Psoas muscle (tissue), 8 donors: ENCODE results near the gene ASB1. TPM values are rescaled to one million over a fixed set of nuclear protein-coding genes. Genes with fewer than 3 reads are reported as not detected.
A peak's percentile ranks its signal among the peaks of the same experiment; 100 is the strongest.
"Not testable (repeated sequence)": the region's sequence is repeated elsewhere in the genome, so short reads cannot be mapped to it uniquely, and the experiment has no call there.

Source experiments
- ATAC-seq, 4 donors: fragments of 200-7000 bp; cut with Tn5 transposase; one replicate each; pipeline ENCODE4 v1.9.1; 2020; ENCODE audit warnings: moderate library complexity in 3 of 4, mild to moderate bottlenecking in 2 of 4
- DNase-seq, 2 donors: peaks; one replicate each; pipeline ENCODE4 v3.0.0-alpha.2; 2020
- H3K27ac ChIP-seq: fragments of 200-600 bp; one replicate; pipeline ENCODE4 v1.8.0; 2022
- H3K27me3 ChIP-seq, 3 donors: fragments of 200-600 bp in 1 of 3; one replicate each; pipeline versions ENCODE4 v1.6.1 to v1.8.0; 2013 to 2022; ENCODE audit warnings: low read length in 2 of 3, mild to moderate bottlenecking in 2 of 3, moderate library complexity in 1 of 3; ENCODE audit not compliant: insufficient read depth in 3 of 3
- H3K36me3 ChIP-seq, 2 donors: fragments of 200-600 bp in 1 of 2; one replicate each; pipeline versions ENCODE4 v1.6.1 to v1.8.0; 2013 to 2022; ENCODE audit warnings: low read depth in 1 of 2, mild to moderate bottlenecking in 1 of 2, moderate library complexity in 1 of 2; ENCODE audit not compliant: insufficient read depth in 1 of 2
- H3K4me1 ChIP-seq: fragments of 200-600 bp; one replicate; pipeline ENCODE4 v1.8.0; 2022
- H3K4me3 ChIP-seq: fragments of 200-600 bp; one replicate; pipeline ENCODE4 v1.8.0; 2022; ENCODE audit warnings: mild to moderate bottlenecking
- H3K9me3 ChIP-seq: fragments of 200-600 bp; one replicate; pipeline ENCODE4 v1.8.0; 2022
- WGBS, 3 donors: extraction: QIAGEN DNeasy Blood & Tissue Kit; methylation state at CpG; one replicate each; pipeline versions ENCODE4 v1.1.6 to v1.1.7; 2013; 5-methylcytosine and 5-hydroxymethylcytosine counted together
- intact Hi-C, 2 donors: fragments of 100-400 bp; cut with DNase I; formaldehyde crosslinking; loops; one replicate each; pipeline versions ENCODE4 v1.11.0 to v1.14.2; 2022
- polyA plus RNA-seq, 3 donors: library from polyadenylated mRNA; stranded (reverse); fragments of 200-250 nt; gene quantifications; one replicate each; pipeline ENCODE4 v1.2.3, GENCODE V29; 2013
- total RNA-seq, 4 donors: library from RNA; stranded (reverse); fragmentation: NEBNext Ultra II Directional in 2 of 4; extraction: Animal tissue kit (Norgen Biotek cat#: 25700) in 2 of 4; gene quantifications; one replicate each; pipeline versions ENCODE4 v1.2.1 to v1.2.4, GENCODE V29; 2021 to 2023
- TF ChIP-seq, protein P1 (sequence below): fragments of 200-600 bp; IDR thresholded peaks from one replicate; pipeline ENCODE4 v1.8.0; 2022; ENCODE audit warnings: antibody characterized with exemption
- donor health status: healthy with polysubstance abuse.
- donor health status: DM: no; HTN: no; CAD: no; lungs with moderate emphysema.
- donor health status: Bipolar disorder and iron deficiency.
- donor health status: healthy.
- donor health status: DM: yes; HTN: yes; CAD: no.
- donor health status: DM: no; HTN: no; CAD: no.
- donor health status: DM: no; HTN: no; CAD: no.
- donor health status: DM: yes; HTN: yes; CAD: no.

The ASB1 gene
- total and polyA plus RNA-seq, 7 donors: 21.3 to 48.0 (median 42.7) TPM

DNA sequence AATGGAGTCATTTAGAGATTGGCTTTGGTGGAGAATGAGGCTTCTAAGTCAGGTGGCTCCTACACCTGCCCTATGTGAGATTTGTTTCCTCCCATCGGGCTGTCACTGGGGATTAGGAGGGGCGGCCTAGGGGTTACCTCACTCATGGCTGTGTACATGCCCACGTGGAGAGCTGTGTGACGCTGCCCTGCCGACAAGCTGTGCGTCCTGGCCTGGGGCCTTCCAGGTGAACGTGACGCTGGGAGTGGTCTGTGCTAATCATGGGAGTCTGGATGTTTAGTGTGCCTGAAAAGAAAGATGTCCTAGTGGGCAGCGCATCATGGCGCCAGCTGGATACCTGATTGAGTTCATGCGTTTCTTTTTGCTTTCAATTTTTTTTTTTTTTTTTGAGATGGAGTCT is 14.0 kb downstream of the ASB1 start:
- intact Hi-C loops: no loop called here
- Histone ChIP-seq H3K9me3 (no peaks in the 10 kb centered on the region), H3K27me3 (no peaks in the 10 kb centered on the region), H3K4me1 (peaks cover 21% of the 10 kb centered on the region), H3K27ac (no peak overlapping the region), H3K36me3 (peaks cover 0 to 46% of the 10 kb centered on the region in 2 donors), H3K4me3 (no peak overlapping the region)
- TF ChIP-seq, protein P1, sequence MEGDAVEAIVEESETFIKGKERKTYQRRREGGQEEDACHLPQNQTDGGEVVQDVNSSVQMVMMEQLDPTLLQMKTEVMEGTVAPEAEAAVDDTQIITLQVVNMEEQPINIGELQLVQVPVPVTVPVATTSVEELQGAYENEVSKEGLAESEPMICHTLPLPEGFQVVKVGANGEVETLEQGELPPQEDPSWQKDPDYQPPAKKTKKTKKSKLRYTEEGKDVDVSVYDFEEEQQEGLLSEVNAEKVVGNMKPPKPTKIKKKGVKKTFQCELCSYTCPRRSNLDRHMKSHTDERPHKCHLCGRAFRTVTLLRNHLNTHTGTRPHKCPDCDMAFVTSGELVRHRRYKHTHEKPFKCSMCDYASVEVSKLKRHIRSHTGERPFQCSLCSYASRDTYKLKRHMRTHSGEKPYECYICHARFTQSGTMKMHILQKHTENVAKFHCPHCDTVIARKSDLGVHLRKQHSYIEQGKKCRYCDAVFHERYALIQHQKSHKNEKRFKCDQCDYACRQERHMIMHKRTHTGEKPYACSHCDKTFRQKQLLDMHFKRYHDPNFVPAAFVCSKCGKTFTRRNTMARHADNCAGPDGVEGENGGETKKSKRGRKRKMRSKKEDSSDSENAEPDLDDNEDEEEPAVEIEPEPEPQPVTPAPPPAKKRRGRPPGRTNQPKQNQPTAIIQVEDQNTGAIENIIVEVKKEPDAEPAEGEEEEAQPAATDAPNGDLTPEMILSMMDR: no peak
- WGBS, 3 donors: 95 to 97% (median 96%) methylated on average over 11 of the region's 11 CpGs
- ATAC-seq: peak in 1 of 4 donors; percentile 27
- DNase-seq: no peak

DNA sequence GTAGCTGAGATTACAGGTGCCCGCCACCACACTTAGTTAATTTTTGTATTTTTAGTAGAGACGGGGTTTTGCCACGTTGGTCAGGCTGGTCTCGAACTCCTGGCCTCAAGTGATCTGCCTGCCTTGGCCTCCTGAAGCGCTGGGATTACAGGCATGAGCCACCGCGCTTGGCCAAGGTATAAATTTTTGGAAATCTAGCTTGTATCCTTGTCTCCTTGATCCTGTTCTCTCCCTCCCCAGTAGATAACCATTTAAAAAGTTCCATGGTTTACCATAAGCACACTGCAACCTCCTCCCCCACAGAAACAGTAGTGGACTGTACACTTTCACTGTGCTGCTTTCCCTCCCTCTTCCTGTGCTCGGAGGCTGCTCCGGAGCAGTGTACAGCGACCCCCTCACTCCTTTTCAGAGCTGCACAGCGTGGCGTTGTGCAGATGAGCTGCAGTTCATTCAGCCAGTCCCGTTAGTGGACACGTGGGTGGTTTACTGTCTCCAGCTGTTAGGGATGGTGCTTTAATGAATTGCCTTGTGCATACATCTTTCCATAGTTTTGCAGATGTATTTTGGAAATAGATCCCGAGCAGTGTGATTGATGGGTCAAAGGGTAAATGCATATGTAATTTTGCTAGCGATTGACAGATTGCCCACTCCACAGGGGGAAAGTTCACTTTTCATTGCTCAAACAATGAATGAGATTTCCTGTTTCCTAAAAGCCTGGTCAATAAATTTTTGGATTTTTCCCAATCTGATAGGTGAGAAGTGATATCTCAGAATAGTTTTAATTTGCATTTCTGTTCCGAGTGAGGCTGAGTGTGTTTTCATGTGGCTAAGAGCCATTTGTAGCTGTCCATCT is 14.8 kb downstream of the ASB1 start:
- Histone ChIP-seq H3K27me3 (no peaks in the 10 kb centered on the region), H3K36me3 (peaks cover 0 to 46% of the 10 kb centered on the region in 2 donors), H3K9me3 (no peaks in the 10 kb centered on the region), H3K4me1 (peaks cover 21% of the 10 kb centered on the region), H3K27ac (no peak overlapping the region), H3K4me3 (no peak overlapping the region)
- TF ChIP-seq, protein P1: no peak
- intact Hi-C loops: no loop called here
- ATAC-seq (no peak), DNase-seq (no peak)
- 68 to 73% (median 71%) methylated on average over 17 of the region's 17 CpGs for WGBS, 3 donors

GRCh38 chr2:238442257-238442656 is 15.5 kb downstream of the ASB1 start:
- Histone ChIP-seq H3K4me1 (peaks cover 21% of the 10 kb centered on the region), H3K36me3 (peaks cover 0 to 46% of the 10 kb centered on the region in 2 donors)
- 80 to 89% (median 81%) methylated on average over 6 of the region's 6 CpGs for WGBS, 3 donors
- H3K4me3 ChIP-seq, H3K27ac ChIP-seq, H3K9me3 ChIP-seq, H3K27me3 ChIP-seq, intact Hi-C loops, DNase-seq, ATAC-seq: not testable (repeated sequence)

- intact Hi-C loops: no loop called here
- no peak overlapping the region for H3K27ac ChIP-seq
- H3K36me3 ChIP-seq: peaks cover 0 to 53% of the 10 kb centered on the region in 2 donors
- no peaks in the 10 kb centered on the region for H3K9me3 ChIP-seq
- no peak for DNase-seq
- 96 to 97% (median 97%) methylated on average over 13 of the region's 13 CpGs for WGBS, 3 donors
- ATAC-seq: no peak
- H3K4me3 ChIP-seq: no peak overlapping the region
- TF ChIP-seq, protein P1: no peak
- peaks cover 22% of the 10 kb centered on the region for H3K4me1 ChIP-seq
- H3K27me3 ChIP-seq: no peaks in the 10 kb centered on the region
Measured at GRCh38 chr2:238444242-238444641, 17.5 kb downstream of the ASB1 start.

DNA sequence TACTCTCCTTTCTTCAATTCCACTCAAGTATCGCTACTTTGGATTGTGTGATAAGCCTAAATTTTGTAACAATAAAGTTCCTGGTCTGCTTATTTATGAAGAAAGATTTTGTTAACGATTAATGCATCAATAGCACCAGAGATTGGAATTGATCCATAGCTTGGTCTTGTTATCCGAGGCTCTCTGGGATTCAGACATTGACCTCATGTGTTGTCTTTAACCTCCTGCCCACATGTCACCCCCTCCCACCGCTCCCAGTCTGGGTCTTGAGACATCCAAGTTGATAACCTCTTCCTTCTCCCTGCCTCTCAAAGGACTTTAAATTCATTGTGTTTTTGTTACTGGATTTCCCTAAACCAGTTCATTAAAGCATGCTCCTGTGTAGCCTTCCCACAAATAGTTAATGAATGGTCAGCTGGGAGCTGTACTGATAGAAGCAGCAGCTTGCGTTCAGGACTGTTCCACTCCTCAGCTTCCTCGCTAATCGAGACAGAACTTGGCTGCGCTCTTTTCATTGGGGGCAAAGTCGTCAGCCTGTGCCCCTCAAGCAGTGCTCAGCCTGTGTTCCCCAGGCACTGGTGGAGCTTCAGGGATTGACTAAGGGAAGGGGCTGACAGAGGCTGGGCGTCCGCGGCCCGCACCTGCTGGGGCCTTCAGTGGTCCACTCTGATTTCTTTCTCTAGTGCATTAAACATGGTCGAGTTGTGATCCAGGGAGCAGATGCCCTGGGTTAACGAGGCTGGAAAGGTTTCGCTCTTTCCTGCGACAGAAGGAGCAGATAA is 18.9 kb downstream of the ASB1 start:
- WGBS, 3 donors: 82 to 93% (median 90%) methylated on average over 17 of the region's 17 CpGs
- intact Hi-C loops: no loop called here
- H3K9me3 ChIP-seq: no peaks in the 10 kb centered on the region
- no peaks in the 10 kb centered on the region for H3K27me3 ChIP-seq
- peaks cover 19% of the 10 kb centered on the region for H3K4me1 ChIP-seq
- ATAC-seq: no peak
- no peak for DNase-seq
- peaks cover 0 to 48% of the 10 kb centered on the region in 2 donors for H3K36me3 ChIP-seq
- no peak overlapping the region for H3K27ac ChIP-seq
- TF ChIP-seq, protein P1: no peak
- no peak overlapping the region for H3K4me3 ChIP-seq
